HG02852 (cell line): Measurements from ENCODE around the gene CAMKMT.

ENCODE experiments used
- ATAC-seq: cut with Tn5 transposase; IDR thresholded peaks from one replicate; pipeline ENCODE4 v1.9.1; 2021; ENCODE audit warnings: mild to moderate bottlenecking, moderate library complexity; ENCODE audit not compliant: unreplicated experiment

The CAMKMT gene

DNA sequence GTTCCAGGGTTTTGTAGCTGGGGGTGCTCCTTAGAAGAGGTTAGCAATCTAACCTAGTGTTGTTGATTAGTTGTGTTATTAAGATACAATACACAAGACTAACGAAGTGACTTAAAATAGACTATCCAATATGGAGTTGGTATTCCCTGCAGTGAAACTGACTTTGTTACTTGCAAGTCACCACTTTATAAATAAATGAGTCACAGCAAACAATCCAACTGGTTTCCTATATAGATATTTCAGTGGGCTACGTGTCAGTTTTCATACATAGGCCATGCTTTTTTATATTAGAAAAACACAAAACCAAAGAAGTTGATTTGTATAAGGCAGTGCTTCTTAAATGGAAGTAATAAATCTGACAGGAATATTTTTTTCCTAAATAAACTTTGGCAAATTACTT, 274.0 kb downstream of the CAMKMT start:
- no peak for ATAC-seq

DNA sequence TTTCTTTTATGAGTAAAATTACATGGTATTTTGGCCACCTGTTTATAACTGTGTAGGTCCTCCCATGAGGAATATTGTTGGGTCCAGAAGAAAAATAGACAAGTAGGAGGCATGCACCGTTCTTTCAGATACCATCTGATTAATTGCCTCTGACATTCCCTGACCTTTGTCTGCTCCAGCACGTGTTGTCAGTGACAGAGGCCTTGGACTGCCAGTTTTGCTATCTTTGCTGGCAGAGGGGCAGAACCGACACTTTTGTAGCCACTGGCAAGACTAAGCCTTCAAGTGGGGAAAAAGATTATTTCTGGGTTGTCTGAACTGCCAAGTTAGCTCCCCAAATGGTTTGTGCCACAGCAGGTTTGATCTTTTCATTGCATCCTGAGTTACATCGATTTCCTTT, 276.9 kb downstream of the CAMKMT start:
- no peak for ATAC-seq

DNA sequence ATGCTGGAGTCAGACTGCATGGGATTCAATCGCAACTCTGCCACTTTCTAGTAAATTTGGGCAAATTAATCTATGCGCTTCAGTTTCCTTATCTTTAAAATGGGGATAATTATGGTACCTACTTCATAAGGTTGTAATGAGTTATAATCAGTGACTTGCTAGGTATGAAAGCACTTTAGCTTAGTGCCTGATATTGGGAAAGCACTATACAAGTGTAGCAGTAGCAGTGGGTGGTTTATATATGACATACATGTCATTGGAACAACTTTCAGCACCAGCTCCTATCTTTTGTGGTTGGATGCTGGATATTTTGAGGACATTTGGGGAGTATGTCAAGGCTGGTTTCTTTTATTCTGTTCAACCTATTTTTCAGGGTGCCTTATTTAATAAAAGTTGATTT, 277.7 kb downstream of the CAMKMT start:
- no peak for ATAC-seq

DNA sequence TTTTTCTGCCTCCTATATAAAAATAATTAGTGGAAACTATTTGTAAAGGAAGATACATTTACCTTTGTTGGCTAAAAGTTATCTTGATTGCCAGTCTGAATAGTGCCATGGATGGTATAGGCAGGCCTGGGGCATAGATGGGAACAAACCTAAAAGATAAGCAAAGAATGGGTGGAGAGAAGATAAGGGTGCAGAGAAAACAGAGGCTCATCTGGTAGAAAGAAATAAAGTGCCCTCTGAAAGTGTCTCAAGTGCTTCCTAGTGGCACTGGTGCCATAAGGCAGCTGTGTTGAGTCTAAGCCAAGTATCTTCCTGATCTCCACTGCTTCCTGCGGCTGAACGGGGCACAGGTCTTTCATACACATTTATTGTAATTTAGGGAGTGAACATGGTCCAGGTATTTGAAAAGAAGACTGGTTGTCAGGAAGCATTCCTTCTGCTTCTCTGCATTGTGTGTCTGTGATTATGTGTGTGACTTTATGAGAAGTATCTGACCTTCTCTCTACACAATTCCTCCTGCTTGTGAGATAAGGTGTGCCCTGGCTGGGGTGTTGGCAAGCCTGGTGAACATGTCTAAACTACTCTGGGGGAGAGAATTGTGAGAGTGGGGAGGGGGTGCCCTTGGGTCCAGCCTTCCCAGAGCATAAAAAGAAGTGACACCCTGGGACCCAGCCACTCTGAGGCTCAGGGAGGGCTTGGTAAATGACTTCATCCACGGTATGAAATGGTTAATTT, 280.5 kb downstream of the CAMKMT start:
- ATAC-seq = no peak

DNA sequence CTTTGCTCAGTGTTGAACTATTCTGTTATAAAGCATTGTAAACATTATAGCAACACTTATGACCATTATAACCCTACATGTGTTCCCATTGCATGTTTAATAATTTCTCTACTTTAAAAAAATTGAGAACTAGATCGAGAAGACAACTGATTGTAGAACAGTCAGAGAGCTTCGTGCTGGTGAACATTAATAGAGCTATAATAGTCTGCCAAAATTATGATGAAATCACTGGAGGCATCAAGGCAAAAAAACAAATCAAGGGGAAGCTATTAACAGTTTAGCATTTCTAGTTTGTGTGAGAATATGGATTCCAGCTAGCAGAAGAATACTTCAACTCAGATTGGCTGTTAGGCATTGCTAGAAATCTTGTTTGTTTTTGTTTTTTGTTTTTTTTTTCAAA, 284.2 kb downstream of the CAMKMT start:
- ATAC-seq = no peak

DNA sequence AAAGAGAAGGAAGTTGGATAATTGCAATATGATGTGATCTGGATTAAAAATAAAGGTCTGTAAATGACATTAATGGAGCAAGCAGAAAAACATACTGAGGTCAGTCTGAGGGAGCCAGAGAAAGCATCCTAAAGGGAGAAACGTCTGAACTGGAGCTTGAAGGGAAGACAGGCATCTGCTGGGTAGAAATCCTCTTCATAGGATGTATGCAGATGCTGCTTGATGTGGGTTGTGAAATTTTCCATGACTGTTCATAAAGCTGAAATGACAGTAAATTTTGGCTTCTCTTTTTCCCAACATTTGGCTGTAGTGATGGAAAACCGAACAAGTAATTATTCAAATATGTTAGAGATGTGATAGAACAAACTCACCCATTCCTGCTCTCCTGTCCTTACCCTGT, 287.6 kb downstream of the CAMKMT start:
- no peak for ATAC-seq

DNA sequence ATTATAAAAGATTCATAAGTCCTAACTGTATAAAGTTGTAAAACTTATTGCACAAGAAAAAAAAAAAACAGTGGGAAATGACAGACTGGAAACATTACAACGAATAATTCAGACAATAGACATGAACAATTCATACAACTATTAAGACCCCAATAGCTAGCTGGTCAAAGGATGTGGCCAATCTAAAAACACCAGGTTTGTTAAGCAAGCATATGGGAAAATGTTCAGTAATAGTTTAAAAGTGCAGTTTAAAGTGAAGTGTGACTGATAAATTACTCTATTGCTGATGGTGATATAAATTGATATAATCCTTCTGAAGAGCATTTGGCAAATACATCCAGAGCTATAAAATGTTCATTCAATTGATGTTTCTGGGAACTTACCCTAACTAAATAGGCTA, 289.0 kb downstream of the CAMKMT start:
- ATAC-seq = no peak

DNA sequence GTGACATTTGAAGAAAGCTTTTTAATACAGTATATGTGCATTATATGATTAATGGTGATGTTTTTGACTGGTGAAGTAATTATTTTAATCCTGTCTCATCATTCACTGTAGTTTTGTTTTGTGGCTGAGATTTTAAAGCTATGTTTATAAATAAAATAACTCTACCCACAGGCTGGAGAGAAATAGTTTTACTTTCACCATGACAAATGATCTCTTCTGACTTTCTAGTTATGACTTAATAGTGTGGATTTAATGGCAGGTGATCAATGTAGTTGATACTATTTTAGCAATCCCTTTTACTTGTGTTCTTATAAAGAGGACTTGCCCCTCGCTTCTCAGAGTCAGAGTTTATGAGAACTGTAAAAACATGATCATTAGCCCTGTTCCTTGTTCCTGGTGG, 290.2 kb downstream of the CAMKMT start:
- ATAC-seq = no peak

DNA sequence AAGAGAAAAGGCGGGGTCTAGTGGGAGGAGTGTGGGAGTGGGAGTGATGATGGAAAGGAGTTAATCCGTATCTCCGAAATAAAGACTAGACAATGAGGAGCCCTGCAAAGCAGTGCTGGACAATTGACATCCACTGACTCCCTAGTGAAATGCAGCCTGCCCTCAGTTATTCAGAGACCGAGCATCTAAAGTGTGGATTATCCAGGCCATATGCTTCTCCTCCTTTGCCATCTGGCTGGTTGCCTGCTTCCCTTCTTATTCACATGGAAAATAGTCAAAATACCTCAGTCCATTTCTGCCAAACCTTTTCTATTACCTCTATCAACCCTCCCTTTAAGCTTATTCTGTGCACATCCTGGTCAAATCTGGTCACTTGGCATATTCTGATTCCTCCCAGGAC, 291.0 kb downstream of the CAMKMT start:
- ATAC-seq = no peak

DNA sequence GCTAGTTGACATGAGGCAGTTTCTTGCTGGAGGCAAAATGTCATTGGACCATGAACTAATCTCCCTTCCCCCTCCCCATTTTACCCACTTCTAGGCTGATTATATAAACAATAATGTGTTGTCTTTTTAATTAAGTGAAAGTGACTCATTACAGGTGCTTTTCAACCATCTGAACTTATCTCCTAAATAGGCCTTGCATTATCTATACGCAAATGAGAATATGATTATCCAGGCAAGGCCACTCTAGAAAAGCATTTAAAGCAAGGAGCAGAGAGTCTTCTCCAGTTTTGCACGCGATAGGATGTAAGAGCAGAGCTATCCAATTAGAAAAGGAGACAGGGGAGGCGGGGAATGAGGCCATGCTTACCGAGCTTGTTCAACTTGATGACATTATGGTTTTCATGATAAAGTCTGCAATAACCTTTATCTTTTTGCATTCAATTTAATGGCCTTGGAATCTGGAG, 293.7 kb downstream of the CAMKMT start:
- no peak for ATAC-seq

DNA sequence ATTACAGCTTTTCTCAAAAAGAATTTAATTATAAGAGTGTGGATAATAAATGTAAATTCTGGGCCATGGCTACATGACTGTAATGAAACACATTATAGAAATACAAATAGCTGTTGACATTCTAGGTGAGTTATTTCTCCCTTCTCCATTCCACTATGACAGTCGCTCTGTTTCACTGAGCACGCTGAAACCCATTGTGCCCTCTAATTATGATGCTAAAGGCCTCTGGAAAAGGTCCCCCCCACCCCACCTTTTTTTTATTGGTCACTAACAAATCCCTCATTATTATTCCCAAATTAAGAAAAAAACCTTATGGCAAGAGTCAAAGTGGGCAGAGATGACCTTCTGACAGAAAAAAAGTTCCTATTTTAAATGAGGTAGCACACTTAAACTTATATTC, 294.7 kb downstream of the CAMKMT start:
- ATAC-seq = no peak

DNA sequence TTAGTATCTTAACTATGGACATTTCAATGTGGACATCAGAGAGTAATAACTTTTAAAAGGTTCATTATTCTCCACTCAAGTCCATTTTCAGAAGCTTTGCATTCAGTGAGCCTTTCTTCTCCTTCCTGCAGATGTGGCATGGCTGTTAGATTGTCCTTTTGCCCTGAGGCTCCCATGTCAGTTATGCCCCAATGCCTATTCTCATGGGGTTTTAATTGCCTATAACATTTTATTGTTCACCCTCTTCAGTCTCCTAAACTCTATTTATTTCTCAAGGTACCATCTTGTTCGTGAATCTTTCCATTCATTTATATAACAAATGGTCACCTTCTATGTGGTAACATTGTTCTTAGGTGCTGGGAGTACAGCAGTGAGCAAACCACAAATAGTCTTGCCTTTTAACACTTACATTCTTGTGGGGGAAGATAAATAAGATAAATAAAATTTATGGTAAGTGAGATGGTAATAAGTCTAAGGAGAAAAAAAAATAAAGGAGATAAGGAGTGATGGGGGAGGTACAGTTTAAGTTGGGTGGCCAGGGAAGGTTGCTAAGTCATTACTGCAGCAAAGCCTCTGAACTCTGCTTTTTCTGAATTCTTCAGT, 301.8 kb downstream of the CAMKMT start:
- ATAC-seq = no peak

DNA sequence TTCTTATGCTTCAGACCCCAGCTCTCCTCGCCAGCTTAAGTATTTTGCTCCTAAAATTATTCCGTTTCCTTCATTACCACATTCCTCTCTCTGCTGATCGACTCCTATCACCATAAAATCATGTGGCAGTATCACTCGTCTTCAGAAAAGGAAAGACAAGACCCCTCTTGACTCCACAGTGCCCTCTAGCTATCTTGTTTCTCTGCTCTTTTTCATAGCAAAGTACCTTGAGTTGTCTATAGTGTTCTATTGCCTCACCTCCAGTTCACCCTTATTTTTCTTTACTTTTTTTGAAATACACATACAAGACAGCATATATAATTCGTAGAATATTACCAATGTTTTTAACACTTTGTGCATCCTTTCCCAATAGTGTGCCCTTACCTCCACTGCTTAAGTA, 306.6 kb downstream of the CAMKMT start:
- ATAC-seq = no peak

DNA sequence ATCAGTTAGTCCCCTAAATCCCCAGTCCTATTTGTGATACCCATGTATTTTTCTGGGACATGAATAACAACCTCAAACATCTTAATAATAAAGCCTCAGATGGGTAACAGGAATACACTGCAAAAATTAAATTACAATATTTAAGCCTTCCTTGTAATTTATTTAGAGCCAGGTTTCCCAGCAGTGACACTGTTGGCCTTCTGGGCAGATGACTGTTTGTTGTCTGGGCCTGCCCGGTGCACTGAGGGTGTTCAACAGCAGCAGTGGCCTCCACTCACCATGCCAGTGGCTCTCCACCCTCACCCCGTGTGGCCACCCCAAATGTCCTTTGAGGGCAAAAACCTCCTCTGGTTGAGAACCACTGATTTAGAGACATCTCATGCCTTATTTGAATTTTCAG, 309.5 kb downstream of the CAMKMT start:
- no peak for ATAC-seq

DNA sequence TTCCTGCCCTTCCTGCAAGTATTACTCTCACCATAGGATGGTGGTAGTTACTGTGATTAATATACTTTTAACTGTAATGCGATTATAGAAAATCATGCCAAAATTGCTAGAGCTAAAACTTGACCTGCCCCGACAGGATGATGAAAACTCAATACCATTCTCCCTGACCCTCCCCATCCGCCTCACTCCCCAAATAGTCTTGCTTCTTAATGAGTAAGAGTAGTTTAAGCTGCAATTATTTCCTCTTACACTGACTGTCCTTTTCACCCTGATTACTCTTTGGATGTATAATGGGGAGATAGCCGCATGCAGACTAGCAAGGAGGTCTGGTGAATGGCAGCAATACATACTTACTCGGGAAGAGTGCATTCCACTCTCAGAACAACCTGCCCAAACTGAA, 310.2 kb downstream of the CAMKMT start:
- ATAC-seq = no peak

DNA sequence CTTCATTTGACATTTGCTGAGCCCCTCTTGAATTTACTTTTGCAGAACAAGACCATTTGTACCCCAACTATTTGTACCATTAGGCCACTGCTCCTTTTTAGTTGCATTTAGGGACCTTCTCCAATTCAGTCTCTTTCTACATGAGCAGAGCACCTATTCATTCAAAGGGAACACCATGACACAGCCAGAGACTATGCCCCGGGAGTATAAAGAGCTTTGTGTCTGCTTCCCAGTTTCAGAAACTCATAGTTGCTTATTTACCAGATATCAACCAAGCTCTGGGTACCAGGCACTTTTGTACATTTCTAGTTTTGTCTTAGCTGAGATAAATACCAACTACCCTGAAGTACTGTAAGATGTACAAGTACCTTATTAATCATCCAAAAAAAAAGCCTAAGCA, 310.7 kb downstream of the CAMKMT start:
- ATAC-seq = no peak

DNA sequence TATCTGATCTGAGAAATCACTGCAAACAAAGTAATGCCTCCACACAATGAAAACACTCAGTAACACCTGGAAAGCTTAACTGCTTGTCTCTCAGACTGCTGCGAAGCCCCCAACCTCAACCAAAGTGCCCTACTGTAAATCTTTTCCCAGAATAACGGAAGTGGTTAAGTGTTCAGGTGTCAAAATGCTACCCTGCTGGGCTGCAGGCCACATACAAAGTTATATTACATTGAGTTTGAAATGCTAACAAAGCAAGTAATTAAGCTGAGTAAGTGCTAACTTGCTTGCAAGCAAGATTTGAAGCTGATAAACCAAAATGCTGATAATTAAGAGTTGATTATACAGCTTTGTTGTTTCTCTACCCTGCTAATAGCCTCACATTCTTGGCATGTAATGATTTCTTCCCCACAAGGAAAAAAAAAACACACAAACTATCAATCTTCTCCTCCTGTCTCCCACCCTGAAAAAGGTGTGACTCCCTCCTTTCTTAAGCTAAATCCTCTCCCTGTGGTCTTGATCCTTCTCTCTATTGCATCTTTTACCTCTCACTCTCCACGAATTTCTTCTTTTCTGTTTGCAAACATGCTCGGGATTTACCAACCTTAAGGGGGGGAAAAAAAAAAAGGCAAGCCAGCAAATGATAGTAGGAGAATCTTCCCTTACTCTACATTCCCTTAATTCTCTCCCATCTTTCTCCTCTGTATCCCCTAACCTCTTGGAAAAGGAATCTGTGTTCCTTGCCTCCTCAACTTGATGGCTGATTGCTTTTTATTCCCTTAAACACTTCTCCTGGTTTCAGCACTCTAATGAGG, 312.9 kb downstream of the CAMKMT start:
- no peak for ATAC-seq

DNA sequence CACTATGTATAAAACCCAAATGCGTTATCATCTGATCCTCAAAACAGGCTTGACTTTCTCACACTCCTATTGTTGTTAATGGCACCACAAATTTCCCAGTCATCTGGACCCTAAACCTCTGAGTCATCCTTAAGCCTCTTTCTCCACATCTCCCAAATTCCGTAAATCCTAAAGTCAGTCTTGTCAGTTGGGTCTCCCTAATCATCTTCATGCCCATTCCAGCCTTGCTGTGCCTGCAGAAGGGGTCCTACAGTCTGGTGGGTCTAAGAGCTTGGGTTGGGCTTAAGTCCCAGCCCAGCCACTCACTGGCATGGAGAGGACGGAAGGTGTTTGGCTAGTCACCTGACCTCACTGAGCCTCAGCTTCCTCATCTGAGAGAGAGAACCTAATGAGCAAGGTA, 314.6 kb downstream of the CAMKMT start:
- no peak for ATAC-seq

DNA sequence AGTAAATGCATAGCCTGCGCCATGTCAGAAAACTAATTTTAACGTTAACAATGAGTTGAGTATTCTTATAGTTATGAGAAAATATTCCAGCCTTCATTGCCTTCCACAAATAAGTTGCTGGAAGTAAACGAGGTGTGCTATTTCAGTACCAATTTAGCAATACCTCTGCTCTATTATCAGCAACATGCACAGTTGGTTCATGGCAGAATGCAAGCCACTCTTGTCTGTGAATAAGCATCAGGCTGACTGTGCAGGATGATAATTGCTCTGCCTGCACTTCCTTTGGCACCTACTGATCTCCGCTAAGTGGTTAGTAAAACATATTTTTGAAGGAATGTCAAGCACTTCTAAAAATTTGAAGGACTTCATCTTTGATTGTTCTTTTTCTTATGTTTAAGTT, 317.8 kb downstream of the CAMKMT start:
- ATAC-seq = no peak

DNA sequence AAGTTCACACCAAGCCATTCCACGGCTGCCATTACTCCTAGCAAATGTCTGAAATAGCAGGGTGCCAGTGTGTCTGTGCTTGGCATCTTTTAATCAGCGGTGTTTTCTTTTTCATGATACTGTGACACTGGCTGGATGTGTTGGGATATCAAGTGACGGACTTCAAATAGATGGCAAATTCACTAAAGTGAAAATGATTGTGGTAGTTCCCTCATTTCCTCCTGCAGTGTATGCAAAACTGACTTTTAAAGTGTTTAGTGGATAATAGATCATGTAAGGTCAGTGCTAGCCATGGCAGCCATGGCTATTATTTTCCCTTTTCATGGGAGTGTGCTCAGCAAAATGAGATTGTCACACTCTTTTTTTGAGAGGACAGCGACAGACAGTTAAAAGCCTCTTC, 318.2 kb downstream of the CAMKMT start:
- no peak for ATAC-seq

DNA sequence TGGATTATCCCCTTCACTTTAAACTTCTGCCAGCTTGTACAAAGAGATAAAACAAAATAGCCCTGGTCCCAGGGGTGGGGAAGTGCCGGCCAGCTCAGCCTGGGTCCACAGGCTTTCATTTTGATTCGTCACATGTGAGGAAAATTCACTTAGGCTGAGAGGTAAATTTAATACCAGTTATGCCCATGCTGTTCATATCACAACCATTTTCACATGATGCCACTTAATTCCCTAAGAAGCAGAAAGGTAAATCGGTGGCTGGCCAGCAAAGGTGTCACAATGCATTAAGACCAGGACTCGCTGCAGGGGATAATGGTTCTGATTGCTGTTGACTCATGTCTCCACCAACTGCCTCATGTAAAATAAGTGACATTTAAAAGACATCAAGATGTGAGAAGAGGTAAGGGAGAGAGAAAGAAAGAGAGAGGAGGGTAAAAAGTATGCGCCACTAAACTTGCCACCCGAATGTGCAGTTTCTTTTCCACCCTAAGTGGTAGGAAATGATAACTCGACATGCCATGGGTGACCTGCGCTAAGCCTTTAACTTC, 318.8 kb downstream of the CAMKMT start:
- ATAC-seq = no peak
